Activated CD4-positive, alpha-beta T cell treated with anti-CD3 and anti-CD28 coated beads, Interleukin-2, amount 50 U/mL, for 4 hours (primary cell): ENCODE measurements around the gene DLG4.

ENCODE experiments used
- DNase-seq, 2 experiments: peaks; one replicate each; pipeline ENCODE4 v3.0.0-alpha.2; 2020

Gene DLG4

GRCh38 chr17:7141824-7142223, 77.8 kb downstream of the DLG4 start:
- no peak for DNase-seq

- DNase-seq = no peak
Observed at GRCh38 chr17:7139400-7139799, 80.2 kb downstream of the DLG4 start.

- DNase-seq = no peak
Observed at GRCh38 chr17:7138800-7139381, 80.7 kb downstream of the DLG4 start.

- no peak for DNase-seq
Observed at GRCh38 chr17:7137171-7137943, 82.3 kb downstream of the DLG4 start.
